K562 (cell line): Measurements from ENCODE around the gene HIVEP1. TPM values are rescaled to one million over a fixed set of nuclear protein-coding genes. Genes with fewer than 3 reads are reported as not detected.

Experiments used
- AFF4 ChIP-seq: sonication (generic); formaldehyde crosslinking; IDR thresholded peaks from 2 replicates; pipeline ENCODE4 v1.8.0; 2023; ENCODE audit warnings: mild to moderate bottlenecking, missing genetic modification reagents
- CC2D1A ChIP-seq: fragments of 450-650 bp; IDR thresholded peaks from 2 replicates; pipeline ENCODE4 v1.6.1; 2017; ENCODE audit warnings: mild to moderate bottlenecking
- EWSR1 ChIP-seq: fragments of 450-650 bp; IDR thresholded peaks from 2 replicates; pipeline ENCODE4 v1.6.1; 2018; ENCODE audit warnings: borderline replicate concordance, mild to moderate bottlenecking, low read depth, moderate library complexity; ENCODE audit not compliant: partially characterized antibody
- GTF2F1 ChIP-seq: IDR thresholded peaks from 2 replicates; pipeline ENCODE4 v1.6.1; 2011; ENCODE audit warnings: low read depth, low read length, improper control_type of control experiment
- RAD51 ChIP-seq: fragments of 450-650 bp; IDR thresholded peaks from 2 replicates; pipeline ENCODE4 v1.7.1; 2016; ENCODE audit warnings: low read depth, mild to moderate bottlenecking, borderline replicate concordance
- RBM39 ChIP-seq: fragments of 200-400 bp; formaldehyde crosslinking; optimal IDR thresholded peaks from 2 replicates; pipeline ENCODE3; 2018; ENCODE audit warnings: low read depth, low read length
- SP1 ChIP-seq: sonication (generic); formaldehyde crosslinking; IDR thresholded peaks from 2 replicates; pipeline ENCODE4 v1.8.1; 2022; ENCODE audit warnings: mild to moderate bottlenecking, missing genetic modification reagents
- ZNF347 ChIP-seq: fragments of 450-650 bp; formaldehyde crosslinking; IDR thresholded peaks from 2 replicates; pipeline ENCODE4 v1.4.0; 2020; ENCODE audit warnings: low read depth, mild to moderate bottlenecking, moderate library complexity
- ZNF639 ChIP-seq, 2 experiments: fragments of 200-800 bp in 1 of 2; sonication (Bioruptor generic) in 1 of 2; sonication (generic) in 1 of 2; formaldehyde crosslinking in 1 of 2; IDR thresholded peaks in 1 of 2; conservative IDR thresholded peaks in 1 of 2; 2 replicates each; pipeline versions ENCODE4 v1.5.0 to v1.6.1; 2016 to 2020; ENCODE audit warnings: missing compliant biosample characterization in 1 of 2, missing genetic modification characterization in 1 of 2, missing genetic modification reagents in 1 of 2
- ZNF764 ChIP-seq: fragments of 250-450 bp; sonication (Bioruptor Pico); IDR thresholded peaks from 2 replicates; pipeline ENCODE4 v1.4.0; 2020; ENCODE audit warnings: low read depth, mild to moderate bottlenecking, moderate library complexity
- ZNF780A ChIP-seq: fragments of 250-450 bp; sonication (Bioruptor Pico); IDR thresholded peaks from 2 replicates; pipeline ENCODE4 v1.5.0; 2021; ENCODE audit warnings: mild to moderate bottlenecking
- ZZZ3 ChIP-seq: fragments of 450-650 bp; IDR thresholded peaks from 2 replicates; pipeline ENCODE4 v1.6.1; 2016; ENCODE audit warnings: antibody characterized with exemption, mild to moderate bottlenecking, moderate library complexity
- polyA plus RNA-seq, 8 experiments: library from polyadenylated mRNA; depleted of rRNA in 4 of 8; stranded (reverse) in 5 of 8; unstranded in 3 of 8; fragments of >200 nt; fragmentation: Nextera tagmentation in 2 of 8; fragmentation: Illumina TruSeq in 1 of 8; extraction: Ambion mirVana in 2 of 8; extraction: Trizol in 1 of 8; gene quantifications; 2 replicates each; pipeline versions ENCODE4 v1.2.1 to v1.2.3, GENCODE V29; 2011 to 2014; ENCODE audit warnings: inconsistent platforms in 1 of 8, missing spikeins in 1 of 8
- total RNA-seq, 7 experiments: library from RNA; depleted of rRNA in 6 of 7; stranded (reverse); fragments of >200 nt in 6 of 7; fragmentation: Illumina TruSeq in 2 of 7; extraction: Trizol in 2 of 7; gene quantifications; 2 replicates each; pipeline versions ENCODE4 v1.2.1 to v1.2.3, GENCODE V29; 2011 to 2021; ENCODE audit warnings: low replicate concordance in 1 of 7
- TF ChIP-seq, protein P1 (sequence below), 2 experiments: fragments of 450-650 bp in 1 of 2; sonication (generic) in 1 of 2; formaldehyde crosslinking in 1 of 2; IDR thresholded peaks in 1 of 2; conservative IDR thresholded peaks in 1 of 2; 2 replicates each; pipeline versions ENCODE4 v1.6.1 to v1.8.1; 2016 to 2023; ENCODE audit warnings: mild to moderate bottlenecking in 2 of 2, moderate library complexity in 2 of 2, inconsistent platforms in 1 of 2, missing genetic modification reagents in 1 of 2
- TF ChIP-seq, protein P2 (sequence below): sonication (generic); formaldehyde crosslinking; IDR thresholded peaks from 2 replicates; pipeline ENCODE4 v1.8.0; 2022; ENCODE audit warnings: mild to moderate bottlenecking, missing genetic modification reagents
- TF ChIP-seq, protein P3 (sequence below): fragments of 250-450 bp; sonication (Bioruptor Pico); IDR thresholded peaks from 2 replicates; pipeline ENCODE4 v1.5.0; 2022; ENCODE audit warnings: mild to moderate bottlenecking

HIVEP1 gene
- total and polyA plus RNA-seq, 9 of the 15 experiments (the other 6 are each of a cell fraction or from before 2014, with no cell fraction given): 6.0 to 33.3 (median 21.7) TPM

DNA sequence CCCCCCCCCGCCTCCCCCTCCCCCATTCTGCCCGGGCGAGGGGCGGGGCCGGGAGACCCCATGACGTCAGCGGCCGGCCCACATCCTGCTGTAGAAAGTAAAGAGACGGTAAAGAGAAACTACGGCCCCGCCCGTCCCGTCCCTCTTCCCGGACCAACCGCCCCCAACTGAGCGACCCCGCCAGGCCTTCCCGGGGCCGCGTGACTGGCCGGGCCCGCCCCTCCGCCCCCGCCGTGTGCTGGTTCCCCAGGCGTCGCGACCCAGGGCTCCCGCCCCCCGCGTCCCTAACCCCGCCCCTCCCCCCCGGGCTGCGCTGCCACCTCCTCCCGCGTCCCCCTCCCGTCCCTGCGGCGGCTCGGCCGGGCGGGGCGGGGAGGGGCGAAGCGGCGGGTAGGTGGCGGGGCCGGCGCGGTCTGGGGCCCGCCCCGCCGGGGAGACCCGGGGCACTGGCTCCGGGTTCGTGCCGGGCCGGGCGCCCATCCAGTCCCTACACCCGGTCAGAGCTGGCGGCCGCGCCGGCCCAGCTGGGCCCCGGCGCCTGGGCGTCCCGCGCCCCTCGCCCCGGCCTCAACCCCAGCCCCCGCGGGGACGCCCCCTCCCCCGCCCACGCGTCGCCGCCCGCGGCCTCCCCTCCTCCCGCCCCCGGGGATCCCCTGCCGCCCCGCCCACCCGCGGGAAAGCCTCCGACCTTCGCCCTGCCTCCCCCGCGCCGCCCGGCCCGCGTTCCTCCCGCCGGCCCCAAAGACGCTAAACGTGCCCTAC is 655 bp upstream of the HIVEP1 start (continued):
- TF ChIP-seq RAD51 (peak; percentile 34; the same call in 1 of the 2 replicates), ZZZ3 (no peak), SP1 (CRISPR knock-in tag) (peak; percentile 74), AFF4 (CRISPR knock-in tag) (no peak), RBM39 (no peak), ZNF639 (CRISPR knock-in tag; conservative IDR thresholded peaks at IDR 0.05 in 1 of 2, IDR thresholded peaks at IDR 0.05 in 1 of 2) (peak in 1 of 2 experiments; percentile 98; a peak in 2 of 4 replicates), EWSR1 (no peak), ZNF347 (CRISPR knock-in tag) (no peak), GTF2F1 (no peak), CC2D1A (no peak), ZNF780A (no peak), ZNF764 (CRISPR knock-in tag) (no peak)
- TF ChIP-seq, protein P1, sequence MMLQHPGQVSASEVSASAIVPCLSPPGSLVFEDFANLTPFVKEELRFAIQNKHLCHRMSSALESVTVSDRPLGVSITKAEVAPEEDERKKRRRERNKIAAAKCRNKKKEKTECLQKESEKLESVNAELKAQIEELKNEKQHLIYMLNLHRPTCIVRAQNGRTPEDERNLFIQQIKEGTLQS (IDR thresholded peaks at IDR 0.05): peak; percentile 74
- TF ChIP-seq, protein P1 (CRISPR knock-in tag; conservative IDR thresholded peaks at IDR 0.05): no peak
- TF ChIP-seq, protein P2, sequence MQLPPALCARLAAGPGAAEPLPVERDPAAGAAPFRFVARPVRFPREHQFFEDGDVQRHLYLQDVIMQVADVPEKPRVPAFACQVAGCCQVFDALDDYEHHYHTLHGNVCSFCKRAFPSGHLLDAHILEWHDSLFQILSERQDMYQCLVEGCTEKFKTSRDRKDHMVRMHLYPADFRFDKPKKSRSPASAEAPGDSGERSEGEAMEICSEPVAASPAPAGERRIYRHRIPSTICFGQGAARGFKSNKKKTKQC (CRISPR knock-in tag): no peak
- TF ChIP-seq, protein P3, sequence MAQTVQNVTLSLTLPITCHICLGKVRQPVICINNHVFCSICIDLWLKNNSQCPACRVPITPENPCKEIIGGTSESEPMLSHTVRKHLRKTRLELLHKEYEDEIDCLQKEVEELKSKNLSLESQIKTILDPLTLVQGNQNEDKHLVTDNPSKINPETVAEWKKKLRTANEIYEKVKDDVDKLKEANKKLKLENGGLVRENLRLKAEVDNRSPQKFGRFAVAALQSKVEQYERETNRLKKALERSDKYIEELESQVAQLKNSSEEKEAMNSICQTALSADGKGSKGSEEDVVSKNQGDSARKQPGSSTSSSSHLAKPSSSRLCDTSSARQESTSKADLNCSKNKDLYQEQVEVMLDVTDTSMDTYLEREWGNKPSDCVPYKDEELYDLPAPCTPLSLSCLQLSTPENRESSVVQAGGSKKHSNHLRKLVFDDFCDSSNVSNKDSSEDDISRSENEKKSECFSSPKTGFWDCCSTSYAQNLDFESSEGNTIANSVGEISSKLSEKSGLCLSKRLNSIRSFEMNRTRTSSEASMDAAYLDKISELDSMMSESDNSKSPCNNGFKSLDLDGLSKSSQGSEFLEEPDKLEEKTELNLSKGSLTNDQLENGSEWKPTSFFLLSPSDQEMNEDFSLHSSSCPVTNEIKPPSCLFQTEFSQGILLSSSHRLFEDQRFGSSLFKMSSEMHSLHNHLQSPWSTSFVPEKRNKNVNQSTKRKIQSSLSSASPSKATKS: no peak
